H1 (cell line): ENCODE data around the gene MYO1D. TPM values are rescaled to one million over a fixed set of nuclear protein-coding genes. Genes with fewer than 3 reads are reported as not detected.

ENCODE experiments used
- JUND ChIP-seq: IDR thresholded peaks from 2 replicates; pipeline ENCODE4 v1.6.1; 2011; ENCODE audit warnings: mild to moderate bottlenecking, improper control_type of control experiment, low read length
- KDM4A ChIP-seq: IDR thresholded peaks from one replicate; pipeline ENCODE4 v1.7.1; 2012; ENCODE audit warnings: low read depth, mild to moderate bottlenecking, moderate library complexity, low read length, inconsistent platforms; ENCODE audit not compliant: severe bottlenecking
- TCF12 ChIP-seq: IDR thresholded peaks from 2 replicates; pipeline ENCODE4 v1.6.1; 2011; ENCODE audit warnings: low read depth, mild to moderate bottlenecking, low read length
- polyA plus RNA-seq, 7 experiments: library from polyadenylated mRNA; depleted of rRNA in 3 of 7; stranded (reverse) in 5 of 7; unstranded in 2 of 7; fragments of >200 nt in 5 of 7; fragments of 200-250 nt in 2 of 7; gene quantifications; 1 replicate in 5 of 7; 2 replicates in 1 of 7; 4 replicates in 1 of 7; pipeline versions ENCODE4 v1.2.1 to v1.2.3, GENCODE V29; 2011 to 2013; ENCODE audit warnings: missing spikeins in 2 of 7, mixed read lengths in 2 of 7
- total RNA-seq: library from RNA; stranded (reverse); fragmentation: NEBNext Ultra II Directional; extraction: Animal tissue kit (Norgen Biotek cat#: 25700); gene quantifications from 2 replicates; pipeline ENCODE4 v1.2.1, GENCODE V29; 2021

The MYO1D gene
- total and polyA plus RNA-seq, 2 of the 8 experiments (the other 6 are each of a cell fraction or from before 2014, with no cell fraction given) = 6.5 to 25.4 TPM

GRCh38 chr17:32869345-32870026 lies 7.4 kb downstream of the MYO1D start (continued):
- TF ChIP-seq TCF12 = no peak
- TF ChIP-seq JUND = no peak
- no peak for TF ChIP-seq KDM4A
